GM18909 (cell line): ENCODE measurements around the gene TRPM7.
"Not testable (repeated sequence)": the region's sequence is repeated elsewhere in the genome, so short reads cannot be mapped to it uniquely, and the experiment has no call there.

Experiments used
- ATAC-seq: cut with Tn5 transposase; IDR thresholded peaks from one replicate; pipeline ENCODE4 v1.9.1; 2021; ENCODE audit warnings: mild to moderate bottlenecking; ENCODE audit not compliant: unreplicated experiment, poor library complexity

Gene TRPM7

DNA sequence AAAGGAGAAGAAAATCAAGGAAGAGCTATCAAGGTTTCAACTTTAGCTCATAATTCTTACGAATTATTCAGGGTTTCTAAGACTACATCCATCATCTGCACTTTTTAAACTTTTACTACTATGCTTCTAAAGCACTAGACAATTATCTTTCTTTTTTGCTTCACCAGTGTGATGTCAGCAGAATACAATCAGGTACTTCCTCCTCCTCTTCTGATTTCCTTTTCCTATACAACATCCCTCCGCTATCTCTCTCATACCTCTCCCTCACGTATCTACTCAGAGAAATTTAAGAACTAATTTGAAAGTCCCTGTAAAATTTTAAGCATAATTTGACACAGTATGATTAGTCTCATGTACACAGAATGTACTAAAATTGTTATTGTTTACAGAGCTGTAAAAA, 92.8 kb downstream of the TRPM7 start:
- no peak for ATAC-seq

DNA sequence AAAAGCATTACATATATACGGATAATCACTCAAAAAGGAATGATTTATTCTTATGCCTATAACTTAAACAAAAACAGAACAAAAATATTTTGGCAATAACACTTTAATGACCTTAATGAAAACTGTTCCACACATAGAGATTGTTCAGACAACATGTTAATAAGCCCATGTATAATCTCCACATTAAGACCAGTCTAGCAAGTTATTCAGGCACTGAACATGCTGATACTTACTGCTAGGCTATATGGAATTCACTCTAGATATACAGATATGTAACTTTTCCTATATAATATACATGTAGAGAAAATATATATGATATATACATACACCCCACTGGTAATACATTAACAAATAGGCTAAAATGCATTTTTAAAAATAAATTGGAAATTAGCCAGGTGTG, 96.3 kb downstream of the TRPM7 start:
- ATAC-seq = no peak

DNA sequence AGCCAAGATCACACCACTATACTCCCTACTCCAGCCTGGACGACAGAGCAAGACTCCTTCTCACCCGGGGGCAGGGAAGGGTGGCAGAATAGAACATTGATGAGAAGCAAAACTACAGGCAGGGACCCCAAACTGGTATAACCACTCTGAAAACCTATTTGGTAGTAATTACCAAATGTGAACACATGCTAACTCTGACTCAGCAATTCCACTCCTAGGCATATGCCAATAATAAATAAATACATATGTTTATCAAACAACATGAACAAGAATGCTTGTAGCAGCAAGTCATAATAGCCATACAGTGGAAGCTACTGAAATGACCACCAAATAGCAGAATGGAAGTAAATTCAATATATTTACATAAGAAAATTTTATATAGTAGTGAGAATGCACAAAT, 109.1 kb downstream of the TRPM7 start:
- ATAC-seq = no peak

DNA sequence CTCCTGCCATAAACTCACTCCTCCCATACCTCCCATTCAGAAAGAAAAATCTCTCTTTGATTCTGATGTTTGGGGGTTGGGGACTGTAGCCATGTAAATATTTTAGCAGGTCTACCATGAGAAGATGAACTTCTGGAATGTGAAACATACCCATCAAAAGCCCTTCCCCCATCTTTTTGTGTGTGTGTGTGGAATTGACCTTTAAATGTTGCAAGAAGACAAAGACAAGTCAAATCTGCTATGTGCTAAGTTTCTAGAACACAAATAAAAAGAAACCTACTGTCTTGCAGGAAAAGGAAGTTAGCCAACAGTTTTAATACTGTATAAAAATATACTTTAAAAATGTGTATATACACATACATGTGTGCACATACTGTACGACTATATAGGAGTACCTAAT, 110.4 kb downstream of the TRPM7 start:
- ATAC-seq = no peak

DNA sequence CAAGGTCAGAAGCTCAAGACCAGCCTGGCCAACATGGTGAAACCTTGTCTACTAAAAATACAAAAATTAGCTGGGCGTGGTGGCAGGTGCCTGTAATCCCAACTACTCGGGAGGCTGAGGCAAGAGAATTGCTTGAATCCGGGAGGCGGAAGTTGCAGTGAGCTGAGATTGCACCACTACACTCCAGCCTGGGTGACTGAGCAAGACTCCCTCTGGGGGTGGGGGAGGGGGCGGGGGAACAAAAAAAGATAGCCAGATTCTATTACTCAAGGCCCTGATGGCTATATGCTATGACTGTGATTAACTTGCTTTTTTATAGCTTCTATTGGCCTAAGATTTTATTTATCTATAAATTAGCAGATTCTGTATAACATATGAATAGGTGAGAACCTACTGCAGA, 112.8 kb downstream of the TRPM7 start:
- ATAC-seq = not testable (repeated sequence)

DNA sequence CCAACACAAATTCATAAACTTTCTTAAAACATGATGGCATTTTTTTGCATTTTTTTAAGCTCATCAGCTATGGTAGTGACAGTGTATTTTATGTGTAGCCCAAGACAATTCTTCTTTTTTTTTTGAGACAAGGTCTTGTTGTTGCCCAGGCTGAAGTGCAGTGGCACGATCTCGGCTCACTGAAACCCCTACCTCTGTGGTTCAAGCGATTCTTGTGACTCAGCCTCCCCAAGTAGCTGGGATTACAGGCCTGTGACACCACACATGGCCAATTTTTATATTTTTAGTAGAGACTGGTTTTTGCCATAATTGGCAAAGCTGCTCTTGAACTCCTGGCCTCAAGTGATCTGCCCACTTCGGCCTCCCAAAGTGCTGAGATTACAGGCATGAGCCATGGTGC, 122.8 kb downstream of the TRPM7 start:
- no peak for ATAC-seq

DNA sequence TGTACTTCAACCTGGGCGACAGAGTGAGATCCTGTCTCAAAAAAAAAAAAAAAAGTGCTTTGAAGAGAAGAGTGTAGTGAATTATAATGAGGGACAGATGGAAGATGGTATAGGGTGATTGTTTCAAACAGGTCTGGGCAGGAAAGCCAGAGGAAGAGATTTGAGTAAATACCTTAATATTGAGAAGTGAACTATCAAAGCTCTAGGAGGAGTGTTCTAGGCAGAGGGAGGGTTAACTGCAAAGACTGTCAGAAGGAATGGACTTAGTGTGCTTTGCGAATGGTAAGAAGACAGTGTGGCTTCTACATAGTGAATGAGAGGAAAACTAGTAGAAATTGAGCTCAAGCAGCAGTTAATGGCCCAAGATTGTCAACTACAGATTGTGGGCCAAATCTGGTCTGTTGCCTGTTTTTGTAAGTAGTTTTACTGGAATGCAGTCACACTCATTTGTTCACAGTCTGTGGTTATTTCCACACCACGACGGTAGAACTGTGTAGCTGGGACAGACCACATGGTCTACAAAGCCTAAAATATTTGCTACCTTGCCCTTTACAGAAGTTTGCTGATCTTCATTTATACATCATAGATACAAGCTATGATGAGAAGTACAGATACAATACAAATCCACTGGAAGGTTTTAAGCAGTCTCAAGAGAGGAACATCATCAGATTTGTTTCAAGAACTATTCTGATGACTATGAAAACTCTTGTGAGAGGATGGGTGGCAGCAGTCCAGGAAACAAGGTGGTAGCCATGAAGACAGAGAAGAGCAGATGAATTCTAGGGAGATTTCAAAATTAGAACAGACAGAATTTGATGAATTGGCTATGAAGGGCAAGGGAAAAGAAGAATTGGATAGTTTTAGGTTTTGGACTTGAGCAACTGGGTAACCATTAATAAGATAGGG, 123.6 kb downstream of the TRPM7 start:
- no peak for ATAC-seq

DNA sequence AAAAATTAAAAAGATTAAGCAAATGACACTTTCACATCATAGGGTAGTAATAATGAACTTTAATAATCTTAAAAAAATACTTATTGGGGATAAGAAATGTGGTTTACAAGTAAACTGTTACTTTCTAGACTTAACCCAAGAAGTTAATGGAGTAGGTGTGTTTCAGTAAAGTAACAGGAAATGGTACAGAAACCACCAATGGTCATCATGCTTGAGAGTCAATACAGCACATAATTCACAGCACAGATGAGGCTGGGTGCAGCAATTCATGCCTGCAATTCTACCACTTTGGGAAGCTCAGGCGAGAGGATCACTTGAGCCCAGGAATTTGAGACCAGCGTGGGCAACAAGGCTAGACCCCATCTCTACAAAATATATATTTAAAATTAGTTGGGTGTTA, 128.6 kb downstream of the TRPM7 start:
- ATAC-seq = no peak

DNA sequence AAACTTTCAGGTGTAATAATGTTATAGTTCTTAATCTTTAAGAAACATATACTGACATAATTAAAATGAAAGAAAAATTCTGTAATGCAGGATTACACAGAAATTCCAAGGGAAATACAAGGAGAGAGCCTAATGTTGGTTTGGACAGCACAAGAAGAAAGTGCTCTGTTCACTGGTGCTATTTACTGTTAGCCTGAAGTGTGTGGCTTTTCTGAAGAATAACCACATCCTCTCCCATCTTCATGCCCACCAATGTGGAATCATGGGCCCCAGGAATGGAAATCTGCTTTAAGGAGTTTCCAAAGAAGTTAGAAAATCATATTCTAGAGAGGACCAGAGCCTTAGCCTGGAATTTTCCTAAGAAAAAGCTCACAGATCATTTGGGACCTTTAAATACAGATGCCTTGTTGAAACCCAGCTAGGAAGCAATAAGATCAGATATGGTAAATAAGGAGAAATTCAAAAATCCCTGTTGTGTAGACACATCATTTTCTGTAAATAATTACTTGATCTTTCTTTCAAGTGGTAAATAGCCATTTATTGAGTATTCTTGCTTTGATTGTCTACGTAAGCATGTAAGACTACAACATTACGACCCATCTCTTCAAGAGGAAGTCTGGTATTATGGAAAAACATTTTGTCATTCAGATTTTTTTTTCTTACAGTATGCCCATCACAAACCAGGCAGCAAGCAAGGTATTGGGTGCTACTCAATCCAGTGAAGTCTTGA, 129.8 kb downstream of the TRPM7 start:
- no peak for ATAC-seq

DNA sequence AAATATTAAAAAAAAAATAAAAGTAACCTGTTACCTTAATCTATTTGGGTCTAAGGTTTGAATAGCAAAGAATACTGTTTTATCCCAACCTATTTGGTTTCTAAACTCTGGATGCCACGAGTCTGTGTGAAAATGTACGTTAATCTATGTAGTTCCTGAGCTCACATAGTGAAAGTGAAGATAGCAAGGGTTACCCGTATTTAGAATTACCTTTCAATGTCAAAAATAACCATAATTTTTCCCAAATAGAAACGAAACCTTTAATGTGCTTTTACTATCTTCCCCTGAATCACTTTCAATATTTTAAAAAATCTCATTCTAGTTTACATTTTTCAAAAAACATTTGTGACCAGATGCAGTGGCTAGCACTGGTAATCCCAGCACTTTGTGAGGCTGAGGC, 134.4 kb downstream of the TRPM7 start:
- ATAC-seq = no peak

DNA sequence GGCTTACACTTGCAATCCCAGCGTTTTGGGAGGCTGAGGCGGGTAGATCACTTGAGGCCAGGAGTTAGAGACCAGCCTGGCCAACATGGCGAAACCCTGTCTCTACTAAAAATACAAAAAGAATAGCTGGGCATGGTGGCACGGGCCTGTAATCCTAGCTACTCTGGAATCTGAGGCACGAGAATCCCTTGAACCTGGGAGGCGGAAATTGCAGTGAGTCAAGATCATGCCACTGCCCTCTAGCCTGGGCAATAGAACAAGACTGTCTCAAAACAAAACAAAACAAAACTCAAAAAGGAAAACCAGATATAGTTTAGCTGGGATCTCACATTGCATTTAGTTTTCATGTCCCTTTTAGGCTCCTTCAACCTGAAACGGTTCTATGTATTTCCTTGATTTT, 137.3 kb downstream of the TRPM7 start:
- ATAC-seq = no peak

DNA sequence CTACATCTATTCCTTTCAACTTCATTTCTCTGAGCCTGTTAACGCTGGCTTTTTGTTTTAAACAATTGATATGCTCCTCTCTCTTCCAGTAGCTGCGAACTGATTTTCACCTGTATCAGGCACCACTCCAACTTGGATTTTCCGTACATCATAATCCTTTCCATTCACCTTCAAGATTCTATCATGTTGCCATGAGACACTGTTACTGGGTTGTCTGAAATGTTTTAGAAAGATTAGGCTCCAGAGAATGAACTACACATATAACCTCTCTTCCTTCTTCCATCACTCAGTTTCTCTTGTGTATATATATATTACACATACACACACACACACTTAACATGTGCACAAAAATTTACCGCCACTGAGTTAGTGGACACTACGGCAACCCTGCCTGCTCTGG, 140.0 kb downstream of the TRPM7 start, which contains the start of gene USP50:
USP50 (minus strand) TSS at position 101 of the 400 bp plus-strand sequence. CDS start 141 bp downstream, outside the sequence.
- ATAC-seq = no peak

DNA sequence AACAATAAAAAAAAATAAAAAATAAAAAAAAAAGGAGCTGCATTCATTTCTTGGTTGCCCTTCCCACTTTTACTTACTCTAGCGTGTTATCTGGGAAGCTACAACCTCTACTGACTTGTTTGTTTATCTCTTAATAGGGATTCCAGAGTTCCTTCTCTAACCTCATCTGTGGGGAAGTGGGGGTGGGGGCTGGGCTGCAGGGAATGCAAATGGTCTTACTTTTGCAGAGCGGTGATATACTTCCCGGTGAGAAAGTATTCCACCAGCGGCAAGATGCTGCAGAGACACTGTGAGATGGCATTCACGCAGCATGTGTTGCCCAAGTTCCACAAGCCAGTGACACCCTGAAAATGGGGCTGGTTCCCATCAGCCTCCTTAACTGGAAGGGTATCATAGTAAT, 142.2 kb downstream of the TRPM7 start:
- ATAC-seq = no peak

DNA sequence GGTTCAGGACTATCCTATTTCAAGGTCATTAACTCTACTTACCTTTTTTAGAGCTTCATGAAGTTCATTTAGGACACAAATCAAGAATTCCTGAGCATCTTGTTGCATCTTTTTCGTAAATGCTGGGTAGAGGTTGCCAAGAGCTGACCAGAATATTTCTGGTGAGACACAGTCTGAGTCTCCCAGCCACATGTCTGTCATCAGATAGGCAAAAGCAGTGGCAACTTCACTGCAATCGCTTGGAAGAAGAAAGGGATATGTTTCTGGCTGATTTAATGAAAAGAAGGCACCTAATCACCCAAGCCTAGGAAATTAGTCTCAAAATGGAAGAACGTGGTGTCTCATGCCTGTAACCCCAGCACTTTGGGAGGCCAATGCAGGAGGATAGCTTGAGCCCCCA, 143.0 kb downstream of the TRPM7 start:
- ATAC-seq = no peak

DNA sequence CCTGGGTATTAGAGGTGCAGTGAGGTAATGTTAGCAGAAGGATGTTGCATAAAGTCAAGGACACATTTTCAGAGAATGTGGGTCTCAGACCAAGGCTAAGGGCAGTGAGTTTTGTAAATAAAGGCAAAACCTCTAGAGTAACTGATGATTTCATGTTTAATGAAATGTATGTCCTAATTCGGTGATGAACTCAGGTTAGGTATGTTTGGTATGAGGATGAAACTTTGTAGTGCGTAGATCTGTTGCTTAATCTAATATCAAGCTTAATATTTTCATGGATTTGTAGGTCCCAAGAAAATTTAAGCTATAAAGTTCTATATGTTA, 143.7 kb downstream of the TRPM7 start:
- no peak for ATAC-seq

DNA sequence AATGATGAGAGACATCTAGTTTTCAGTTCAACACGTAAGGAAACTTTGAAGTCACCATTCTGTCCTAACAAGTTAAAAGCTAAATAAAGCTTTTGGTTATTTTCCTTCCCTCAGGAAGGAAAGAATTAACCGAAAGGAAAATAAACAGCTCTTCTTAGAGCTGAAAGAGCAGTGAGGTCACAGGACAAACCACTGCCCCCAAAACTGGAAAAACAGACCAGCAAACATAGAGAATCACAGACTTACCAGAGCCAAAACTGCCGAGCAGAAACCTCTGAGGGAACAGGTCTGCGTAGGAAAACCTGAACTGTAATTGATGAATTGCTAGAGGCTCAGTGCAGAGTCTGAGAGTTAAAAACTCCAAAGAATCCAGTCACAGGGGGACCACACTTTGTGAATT, 154.8 kb downstream of the TRPM7 start:
- no peak for ATAC-seq

DNA sequence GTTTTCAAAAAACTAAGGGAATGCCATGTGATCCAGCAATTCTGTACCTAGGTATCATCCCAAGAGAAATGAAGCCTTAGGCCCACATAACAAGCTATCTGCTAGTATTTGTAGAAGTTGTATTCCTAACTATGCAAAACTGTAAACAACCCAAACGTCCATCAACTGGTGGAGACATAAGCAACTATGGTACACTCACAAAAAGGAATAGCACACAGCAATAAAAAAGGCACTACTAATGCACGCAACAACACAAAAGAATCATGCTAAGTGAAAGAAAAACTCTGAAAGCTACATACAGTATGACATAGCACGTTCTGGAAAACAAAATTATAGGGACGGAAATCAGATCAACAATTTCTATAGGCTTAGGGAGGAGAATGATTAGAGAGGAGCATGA, 155.4 kb downstream of the TRPM7 start:
- ATAC-seq = no peak

DNA sequence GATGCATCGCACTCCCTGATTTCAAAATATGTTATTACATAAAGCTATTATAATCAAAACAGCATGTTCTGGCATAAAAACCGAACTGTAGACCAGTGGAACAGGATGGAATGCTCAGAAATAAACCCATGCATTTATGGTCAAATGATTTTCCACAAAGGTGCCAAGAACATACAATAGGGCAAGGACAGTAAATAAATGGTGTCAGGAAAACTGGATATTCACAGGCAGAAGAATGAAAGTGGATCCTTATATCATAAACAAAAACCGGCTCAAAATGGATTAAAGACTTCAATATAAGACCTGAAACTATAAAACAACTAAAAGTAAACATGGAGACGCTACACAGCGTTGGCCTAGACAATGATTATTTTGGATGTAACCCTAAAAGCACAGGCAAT, 162.7 kb downstream of the TRPM7 start:
- no peak for ATAC-seq

DNA sequence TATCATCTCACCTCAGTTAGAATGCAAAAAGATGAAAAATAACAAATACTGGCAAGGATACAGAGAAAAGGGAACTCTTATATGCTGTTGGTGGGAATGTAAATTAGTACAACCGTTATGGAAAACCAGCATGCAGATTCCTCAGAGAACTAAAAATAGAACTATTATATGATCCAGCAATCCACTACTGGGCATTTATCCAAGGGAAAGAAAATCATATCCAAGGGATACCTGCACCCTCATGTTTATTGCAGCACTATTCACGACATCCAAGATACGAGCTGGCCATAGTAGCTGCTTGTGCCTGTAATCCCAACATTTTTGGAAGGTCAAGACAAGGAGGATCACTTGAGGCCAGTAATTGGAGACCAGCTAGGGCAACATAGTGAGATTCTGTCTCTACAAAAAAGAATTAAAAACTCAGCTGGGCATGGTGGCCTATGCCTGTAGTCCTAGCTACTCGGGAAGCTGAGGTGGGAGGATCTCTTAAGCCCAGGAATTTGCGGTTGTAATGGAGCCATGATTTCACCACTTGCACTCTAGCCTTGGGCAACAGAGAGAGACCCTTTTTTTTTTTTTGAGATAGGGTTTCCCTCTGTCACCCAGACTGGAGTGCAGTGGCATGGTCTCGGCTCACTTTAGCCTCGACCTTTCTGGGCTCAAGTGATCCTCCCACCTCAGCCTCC, 166.7 kb downstream of the TRPM7 start:
- ATAC-seq = no peak

DNA sequence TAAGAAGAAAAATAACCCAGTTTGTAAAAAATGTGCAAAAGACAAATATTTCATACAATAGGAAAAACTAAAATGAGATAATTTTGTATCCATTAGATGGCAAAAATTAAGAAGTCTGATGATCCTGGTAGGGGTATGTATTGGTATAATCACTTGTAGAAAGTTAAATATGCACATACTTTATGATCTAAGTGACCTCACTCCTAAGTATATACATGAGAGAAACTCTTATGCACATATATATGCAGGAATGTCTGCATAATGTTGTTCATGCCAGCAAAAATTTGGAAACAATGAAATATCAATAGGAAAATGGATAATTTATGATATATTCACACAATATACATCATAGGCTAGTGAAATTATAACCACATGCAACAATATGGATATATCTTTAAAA, 173.6 kb downstream of the TRPM7 start:
- no peak for ATAC-seq
